IPS-11a (cell line): ENCODE results near the gene MAP2K1.
"Not testable (repeated sequence)": the region's sequence is repeated elsewhere in the genome, so short reads cannot be mapped to it uniquely, and the experiment has no call there.

Experiments
- H3K4me3 ChIP-seq: one replicate; pipeline ENCODE4 v1.5.1; 2013; ENCODE audit warnings: low read depth, low read length, control low read depth

The MAP2K1 gene

DNA sequence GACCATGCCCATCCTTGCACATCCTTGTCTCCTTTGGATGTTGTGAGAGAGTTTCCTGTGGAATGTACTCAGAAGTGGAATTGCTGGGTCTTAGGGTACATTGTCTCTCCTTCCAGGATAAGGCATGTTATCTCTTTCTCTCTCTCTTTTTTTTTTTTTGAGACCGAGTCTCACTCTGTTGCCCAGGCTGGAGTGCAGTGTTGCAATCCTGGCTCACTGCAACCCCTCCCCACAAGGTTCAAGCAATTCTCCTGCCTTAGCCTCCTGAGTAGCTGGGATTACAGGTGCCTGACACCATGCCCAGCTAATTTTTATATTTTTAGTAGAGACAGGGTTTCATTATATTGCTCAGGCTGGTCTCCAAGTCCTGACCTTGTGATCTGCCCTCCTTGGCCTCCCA is 6.3 kb downstream of the MAP2K1 start:
- H3K4me3 ChIP-seq, result not testable (repeated sequence)

DNA sequence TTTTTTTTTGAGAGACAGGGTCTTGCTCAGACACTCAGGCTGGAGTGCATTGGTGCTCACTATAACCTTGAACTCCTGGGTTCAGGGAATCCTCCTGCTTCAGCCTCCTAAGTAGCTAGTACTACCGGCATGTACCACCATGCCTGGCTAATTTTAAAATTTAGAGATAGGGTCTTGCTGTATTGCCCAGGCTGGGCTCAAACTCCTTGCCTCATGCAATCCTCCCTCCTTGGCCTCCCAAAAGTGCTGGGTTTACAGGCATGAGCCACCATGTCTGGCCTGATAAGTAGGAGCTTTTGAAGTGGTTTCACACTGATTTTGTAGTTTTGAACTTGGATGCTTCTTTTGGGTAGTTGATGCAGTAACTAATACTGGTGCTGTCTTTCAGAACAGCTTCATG is 7.8 kb downstream of the MAP2K1 start:
- H3K4me3 ChIP-seq, result no peak overlapping the region

DNA sequence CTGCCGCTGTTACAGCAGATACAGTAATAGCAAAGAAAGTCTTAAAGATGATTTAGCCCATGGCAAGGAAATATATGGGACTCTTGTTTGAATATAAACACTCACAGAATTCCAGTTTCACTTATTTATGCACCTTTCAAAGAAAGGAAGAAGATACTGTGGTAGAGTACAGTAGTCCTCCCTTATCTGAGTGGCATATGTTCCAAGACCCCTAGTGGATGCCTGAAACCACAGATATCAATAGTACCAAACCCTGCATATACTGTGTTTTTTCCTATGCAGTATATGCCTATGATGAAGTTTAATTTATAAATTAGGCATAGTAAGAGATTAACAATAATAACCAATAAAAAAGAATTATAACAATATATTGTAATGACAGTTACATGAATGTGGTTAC is 8.2 kb downstream of the MAP2K1 start:
- no peak overlapping the region for H3K4me3 ChIP-seq

DNA sequence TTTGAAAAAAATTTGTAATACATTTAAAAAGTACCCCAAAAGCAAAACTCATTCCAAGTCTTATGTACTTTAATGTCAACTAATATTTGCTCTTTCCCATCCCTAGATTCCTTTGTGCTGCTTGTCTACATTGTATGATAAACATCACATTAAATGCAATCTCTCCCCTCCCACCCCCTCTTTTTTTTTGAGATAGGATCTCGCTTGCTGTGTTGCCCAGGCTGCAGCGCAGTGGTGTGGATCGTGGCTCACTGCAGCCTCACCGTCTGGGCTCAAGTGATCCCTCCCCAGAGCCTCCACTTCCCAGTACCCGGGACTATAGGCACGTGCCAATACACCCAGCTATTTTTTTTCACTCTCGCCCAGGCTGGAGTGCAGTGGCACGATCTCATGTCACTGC is 12.6 kb downstream of the MAP2K1 start:
- H3K4me3 ChIP-seq, result no peak overlapping the region

DNA sequence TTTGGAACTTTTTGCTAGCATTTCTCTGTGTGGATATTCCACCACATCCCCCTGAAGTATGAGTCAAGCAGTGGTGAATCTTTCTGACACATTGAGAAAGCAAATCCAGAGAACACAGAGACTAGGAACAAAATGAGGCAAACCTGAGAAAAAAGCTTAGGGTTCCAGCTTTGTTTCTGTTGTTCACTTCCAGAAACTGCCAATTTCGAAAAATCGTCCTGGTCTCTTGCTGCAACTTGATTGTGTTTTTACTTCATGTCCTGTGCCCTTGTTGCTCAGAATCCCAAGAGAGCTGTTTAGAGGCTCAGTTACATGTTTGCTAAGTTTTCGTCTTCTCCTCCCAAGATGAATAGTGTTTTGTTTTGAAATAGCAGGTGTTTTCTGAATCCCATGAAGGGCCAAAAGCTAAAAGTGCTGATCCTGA is 13.7 kb downstream of the MAP2K1 start:
- H3K4me3 ChIP-seq, result no peak overlapping the region

DNA sequence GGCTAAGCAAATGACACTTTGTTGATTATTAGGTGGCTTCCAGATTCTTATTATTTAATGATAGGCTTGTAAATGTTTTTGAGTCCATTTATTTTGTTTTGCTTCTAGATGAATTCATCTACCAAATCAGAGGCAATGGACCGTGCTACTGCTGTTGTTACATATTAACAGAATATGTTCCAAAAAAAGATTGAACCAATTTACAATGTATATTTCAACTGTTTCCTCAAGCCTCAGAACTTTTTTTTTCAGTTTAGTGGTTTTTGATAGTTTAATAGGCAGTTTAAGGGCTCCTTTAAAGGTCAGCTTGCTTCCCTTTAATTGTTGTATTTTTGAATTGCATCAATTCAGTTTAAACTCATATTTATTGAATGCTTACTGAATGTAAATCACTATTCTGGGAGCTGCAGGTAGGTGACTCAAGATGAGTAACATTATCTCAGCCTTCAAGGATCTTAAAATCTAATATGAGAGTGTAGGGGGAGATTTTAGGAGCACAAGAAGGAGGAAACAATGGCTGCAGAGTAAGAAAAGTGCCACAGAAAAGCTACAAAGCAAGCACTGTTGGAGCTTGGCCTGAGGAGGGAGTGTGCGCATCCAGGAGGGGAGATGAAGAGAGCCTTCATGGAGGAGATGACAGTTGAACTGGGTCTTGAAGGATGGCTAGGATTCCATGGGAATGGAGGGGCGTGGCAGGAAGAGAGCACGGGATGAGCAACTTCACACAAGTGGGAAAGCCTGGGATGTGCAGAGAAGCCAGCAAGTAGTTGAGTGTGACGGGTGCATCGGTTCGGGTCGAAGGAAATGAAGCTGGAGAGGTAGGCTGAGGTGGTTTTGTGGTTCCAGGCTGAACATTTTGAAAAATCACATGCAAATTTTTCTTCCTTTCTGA is 14.7 kb downstream of the MAP2K1 start:
- no peak overlapping the region for H3K4me3 ChIP-seq

DNA sequence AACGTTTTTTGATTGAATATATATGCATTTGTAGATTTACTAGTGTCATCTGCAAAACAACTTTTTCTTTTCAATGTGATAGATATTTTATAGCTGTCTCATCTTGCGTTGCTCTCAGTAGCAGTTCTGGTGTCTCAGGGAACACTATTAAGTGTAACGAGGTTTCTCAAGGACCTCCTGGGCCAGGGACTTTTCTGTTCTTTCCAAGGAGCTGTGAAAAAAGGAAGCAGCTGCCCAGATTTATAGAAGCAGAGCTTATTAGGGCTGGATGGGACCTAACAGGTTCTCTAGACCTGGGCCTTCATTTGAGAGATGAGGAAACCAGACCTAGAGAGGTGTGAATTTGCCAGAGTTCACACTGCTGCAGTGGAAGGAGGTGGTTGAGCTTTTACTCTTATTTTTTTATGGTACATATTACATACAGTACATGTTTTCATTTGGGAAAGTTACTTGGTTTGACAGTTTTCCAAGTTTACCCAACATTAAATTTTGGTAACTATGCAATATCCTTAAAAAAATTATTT is 16.1 kb downstream of the MAP2K1 start:
- H3K4me3 ChIP-seq, result no peak overlapping the region

DNA sequence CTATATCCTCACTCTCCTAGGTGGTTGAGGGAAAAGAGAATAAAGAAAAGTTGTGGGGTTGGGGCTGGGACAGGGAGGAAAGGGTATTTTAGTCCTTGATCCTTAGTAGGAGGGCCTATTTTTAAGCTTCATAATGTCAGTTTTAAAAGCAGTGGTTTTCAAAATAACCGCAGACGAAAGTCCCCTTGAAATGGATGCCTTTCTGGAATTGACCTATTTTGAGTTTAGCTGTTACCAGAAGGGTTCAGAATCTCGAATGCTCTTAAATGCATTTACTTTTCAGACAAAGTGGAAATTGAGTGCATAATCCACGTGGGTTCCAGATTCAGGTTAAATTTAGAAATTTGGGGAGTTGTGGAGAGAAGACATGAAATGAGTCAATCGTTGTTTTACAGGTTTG is 16.6 kb downstream of the MAP2K1 start:
- no peak overlapping the region for H3K4me3 ChIP-seq

DNA sequence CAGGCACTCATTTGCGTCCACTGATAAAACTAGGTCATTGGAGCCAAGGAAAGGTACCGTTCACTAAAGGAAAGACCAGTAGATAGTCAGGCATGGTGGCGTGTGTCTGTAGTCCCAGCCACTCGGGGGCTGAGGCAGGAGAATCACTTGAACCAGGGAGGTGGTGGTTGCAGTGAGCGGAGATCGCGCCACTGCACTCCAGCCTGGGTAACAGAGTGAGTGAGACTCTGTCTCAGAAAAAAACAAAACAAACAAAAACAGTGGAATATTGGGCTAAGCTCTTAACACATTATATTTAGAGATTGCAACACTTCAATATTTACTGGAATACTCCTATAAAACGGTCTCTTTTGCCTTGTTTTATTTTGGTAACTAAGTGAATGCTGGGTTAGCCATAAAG is 17.4 kb downstream of the MAP2K1 start:
- H3K4me3 ChIP-seq, result no peak overlapping the region

DNA sequence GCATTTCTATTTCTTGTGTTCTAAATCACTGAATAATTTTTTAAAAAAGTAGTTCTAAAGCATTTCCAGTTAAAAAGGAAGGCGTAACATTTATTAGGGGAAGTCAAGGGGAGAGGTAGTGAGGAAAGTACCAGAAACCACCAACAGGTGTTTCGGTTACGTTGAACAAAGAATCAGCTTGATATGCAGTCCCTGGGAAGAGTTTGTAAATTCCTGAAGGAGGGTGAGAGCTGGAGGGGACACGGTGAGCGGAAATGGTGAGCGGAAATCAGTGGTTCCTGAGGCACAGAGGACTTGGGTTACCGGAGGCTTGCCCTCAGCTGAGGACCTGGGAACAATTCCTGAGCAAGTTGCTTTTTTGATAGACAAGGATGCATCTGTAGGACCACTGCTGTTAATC is 17.8 kb downstream of the MAP2K1 start:
- H3K4me3 ChIP-seq, result no peak overlapping the region

DNA sequence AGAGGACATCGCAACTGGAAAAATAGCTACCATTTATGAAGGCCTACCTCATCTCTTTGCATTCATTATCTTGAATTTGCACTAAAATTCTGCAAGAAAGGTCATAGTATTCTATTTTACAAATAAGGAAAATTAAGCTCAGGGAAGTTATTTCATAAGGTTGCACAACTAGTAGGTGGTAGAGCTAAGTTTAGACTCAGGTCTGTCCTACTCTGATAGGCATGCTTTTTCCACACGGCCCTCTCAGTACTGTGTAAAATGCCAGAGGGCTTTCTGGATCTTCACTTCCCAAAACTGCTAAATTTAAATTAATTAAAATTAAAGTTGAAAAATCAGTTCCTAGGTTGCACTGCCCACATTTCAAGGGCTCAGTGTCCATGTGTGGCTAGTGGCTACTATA is 18.3 kb downstream of the MAP2K1 start:
- H3K4me3 ChIP-seq, result no peak overlapping the region

DNA sequence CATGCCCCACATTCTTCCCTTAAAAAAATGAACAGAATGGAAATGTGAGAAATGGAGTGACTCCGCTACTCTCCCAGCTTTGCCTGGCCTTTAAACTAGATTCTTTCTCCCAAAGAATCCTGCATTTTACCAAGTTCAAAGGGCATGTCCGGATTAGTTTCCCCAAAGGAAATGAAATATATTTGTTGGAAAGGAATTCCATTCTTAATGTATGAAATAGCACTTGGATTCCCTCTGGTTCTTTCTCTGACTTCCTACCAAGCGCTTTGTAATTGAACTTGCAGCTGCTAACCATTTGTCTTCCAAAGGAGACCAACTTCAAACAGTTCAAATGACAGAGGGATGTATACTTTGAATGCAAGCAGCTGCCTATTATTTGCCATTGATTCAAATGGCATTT is 18.9 kb downstream of the MAP2K1 start:
- H3K4me3 ChIP-seq, result no peak overlapping the region

DNA sequence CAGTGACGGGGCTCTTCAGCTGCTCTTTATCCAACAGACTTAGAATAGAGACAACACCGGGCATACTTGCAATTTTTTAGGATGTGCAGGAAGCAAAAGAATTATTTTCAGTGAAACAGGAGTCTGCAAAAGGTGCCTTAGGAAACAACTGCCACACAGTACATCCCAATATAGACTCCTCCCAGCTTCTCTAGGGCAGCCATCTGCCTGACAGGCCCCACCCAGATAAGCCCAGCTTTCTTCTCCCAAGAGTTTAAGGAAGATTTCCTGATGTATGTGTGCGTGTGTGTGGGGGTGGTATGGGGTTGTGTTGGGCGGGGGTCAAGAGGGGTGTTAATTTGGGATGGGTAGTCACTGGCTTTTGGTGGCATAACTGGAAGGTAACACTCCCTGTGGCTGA is 21.5 kb downstream of the MAP2K1 start:
- H3K4me3 ChIP-seq, result no peak overlapping the region

DNA sequence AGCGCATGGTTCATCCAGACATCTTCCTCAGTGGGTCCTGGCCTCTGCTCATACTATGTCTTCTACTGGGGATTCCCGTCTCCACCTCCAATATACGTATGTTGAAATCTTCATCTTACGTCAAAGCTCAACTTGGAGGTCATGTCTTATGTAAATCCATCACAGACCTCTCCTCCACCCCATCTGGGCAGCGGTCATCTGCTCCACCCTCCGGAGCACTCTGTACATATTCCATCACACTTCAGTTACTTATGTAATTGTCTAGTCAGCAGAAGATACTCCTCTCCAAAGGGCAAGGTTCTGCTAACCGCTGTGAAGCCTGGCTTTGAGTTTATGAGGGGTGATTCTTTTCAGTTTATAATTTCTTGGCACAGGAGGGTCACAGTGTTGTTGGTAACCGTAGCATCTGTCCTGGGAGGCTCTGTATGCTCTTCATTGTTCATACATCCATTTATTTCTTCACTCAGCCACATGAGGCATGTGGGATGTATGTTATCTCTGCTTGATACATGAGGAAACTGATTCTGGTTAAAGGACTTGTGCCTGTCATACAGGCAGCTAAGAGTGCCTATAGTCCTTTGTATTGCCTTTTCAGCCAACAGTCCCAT is 22.1 kb downstream of the MAP2K1 start:
- H3K4me3 ChIP-seq, result no peak overlapping the region

DNA sequence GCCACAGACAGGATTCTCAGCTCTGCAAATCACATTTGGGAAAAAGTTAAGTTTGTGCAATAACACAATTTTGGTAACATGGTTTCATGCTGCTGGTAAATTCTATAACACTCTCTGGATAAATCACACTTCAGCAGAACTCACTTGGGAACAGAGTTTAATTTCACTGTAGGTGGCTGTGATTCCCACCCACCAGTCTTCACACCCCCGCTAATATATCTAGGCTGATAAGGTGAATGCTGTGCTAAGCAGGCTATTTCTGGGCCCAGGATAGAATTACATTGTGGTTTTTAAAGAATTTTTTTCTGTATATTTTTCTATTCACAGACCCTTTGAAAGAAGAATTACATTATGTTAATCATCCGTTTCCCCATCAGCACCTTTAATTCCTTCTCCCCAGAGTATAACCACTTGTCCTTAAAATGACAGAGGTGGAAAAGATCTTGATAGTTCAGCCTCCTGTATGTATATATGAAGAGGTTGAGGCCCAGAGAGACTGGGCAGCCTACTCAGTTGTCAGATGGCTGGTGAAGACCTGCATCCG is 22.9 kb downstream of the MAP2K1 start:
- no peak overlapping the region for H3K4me3 ChIP-seq

DNA sequence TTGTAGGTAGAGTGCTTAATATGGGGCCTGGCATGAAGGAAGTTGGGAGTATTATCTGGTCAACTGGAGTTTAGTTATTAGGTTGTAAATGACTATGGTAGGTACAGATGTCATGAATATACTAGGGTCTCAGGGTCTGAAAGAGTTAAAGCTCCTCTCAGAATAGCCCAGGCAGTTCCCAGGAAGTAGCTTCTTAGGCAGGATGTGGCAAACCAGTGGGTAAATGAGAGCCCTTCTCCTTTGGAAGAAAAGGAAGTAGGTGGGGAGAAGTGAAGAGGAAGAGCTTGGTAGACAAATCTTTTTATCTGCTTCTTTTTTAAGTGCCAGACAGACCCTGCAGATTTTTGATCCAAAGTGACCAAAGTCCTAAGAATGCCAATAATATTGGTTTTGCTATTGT is 24.5 kb downstream of the MAP2K1 start:
- no peak overlapping the region for H3K4me3 ChIP-seq

DNA sequence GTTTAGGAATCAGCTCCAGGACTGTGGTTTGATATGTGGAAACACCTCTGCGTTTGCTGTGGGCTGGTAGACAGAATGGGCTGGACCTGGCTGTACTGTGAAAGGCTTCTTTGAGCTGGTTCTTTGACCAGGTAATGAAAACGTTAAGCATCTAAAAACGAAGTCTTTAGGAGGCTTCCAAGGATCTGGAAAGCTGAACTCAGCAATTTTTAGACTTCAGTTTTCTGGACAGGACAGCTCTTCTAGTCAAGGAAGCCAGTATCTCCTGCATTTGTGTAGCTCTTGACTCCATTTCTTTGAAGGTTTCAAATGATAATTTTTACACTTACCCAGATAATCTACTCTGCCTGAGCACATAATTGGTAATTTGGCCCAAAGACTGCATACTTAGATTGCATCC is 25.5 kb downstream of the MAP2K1 start:
- no peak overlapping the region for H3K4me3 ChIP-seq

DNA sequence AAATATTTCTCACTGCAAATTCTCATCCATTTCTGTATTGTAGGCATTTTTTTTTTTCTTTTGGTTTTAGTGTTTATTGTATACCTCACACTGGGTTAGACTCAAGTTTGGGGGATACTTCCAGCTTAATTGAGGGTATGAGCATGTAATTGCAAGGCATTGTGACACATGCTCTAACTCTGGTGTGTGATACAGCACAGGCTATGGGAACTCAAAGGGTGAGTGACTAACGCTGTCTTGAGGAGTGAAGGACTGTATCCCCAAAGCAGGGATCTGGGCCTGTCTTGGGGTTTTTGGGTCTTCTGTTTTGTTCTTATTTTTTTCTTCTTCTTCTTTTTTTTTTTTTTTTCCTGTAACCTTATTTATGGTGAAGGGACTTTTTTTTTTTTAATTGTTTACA is 26.9 kb downstream of the MAP2K1 start:
- H3K4me3 ChIP-seq, result no peak overlapping the region

DNA sequence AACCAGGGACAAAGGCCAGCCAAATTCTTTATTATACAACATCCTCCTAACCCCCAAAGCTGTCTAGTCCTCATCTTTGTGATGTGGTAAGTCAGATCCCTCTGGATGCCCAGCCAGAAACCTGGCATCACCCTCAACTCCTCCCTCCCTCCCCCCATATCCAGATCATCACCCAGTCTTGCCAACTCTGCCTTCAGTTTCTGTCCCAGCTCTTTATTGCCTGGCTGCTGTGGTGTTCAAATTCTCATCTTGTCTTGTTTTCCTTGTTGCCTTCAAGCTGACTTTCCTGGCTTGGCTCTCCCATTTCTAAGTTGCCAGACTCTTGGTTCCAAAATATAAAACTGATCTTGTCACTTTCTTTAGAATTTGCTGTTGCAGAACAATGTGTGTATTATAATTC is 28.6 kb downstream of the MAP2K1 start:
- H3K4me3 ChIP-seq, result no peak overlapping the region

DNA sequence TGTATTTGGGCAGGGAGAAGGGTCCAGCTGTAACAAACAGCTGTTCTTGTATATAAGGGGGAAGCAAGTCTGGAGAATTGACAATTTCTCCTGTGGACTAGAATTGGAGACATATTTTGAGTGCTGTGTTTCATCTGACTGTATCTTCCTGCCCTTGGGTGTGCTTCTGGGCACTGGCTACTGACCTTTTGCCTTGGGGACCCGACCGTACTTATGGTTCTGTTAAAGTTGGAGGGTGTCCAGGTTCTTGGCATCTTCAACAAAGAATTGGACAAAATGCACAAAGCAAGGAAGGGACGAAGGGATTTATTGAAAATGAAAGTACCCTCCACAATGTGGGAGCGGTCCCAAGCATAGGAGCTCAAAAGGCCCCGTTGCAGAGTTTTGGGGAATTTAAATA is 31.0 kb downstream of the MAP2K1 start:
- H3K4me3 ChIP-seq, result no peak overlapping the region

DNA sequence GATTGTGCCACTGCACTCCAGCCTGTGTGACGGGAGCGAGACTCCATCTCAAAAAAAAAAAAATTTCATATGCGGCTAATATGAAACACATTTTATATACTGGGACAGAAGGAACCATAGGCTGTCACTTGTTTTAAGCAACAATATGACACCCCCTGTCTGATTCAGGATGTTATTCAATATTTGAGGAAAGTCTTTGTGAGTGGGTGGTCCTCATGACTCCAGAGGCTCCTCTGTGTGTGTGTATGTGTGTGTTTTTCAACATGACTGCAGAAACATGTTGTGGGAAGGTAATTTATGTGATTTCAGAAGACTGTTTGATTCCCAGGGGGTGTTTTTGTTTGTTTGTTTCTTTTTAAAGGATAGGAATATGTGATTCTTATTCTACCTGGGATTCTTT is 32.8 kb downstream of the MAP2K1 start:
- no peak overlapping the region for H3K4me3 ChIP-seq

DNA sequence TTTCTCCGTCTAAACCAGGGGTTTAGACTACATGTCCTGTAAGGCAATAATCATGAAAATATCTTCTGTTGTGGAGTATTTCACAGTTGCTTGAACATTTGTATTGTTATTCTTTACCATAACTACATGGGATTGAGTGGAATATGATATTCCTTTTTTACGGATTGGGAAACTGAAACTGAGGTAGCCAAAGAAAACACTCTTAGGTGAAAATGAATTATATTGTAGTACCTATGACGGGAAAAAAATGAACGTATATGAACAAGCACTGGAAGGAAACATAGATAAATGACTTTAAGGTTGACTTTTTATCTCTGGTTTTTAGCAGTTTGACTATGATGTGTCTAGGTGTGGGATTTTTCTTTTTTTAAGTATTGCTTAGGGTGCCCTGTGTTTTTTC is 35.6 kb downstream of the MAP2K1 start:
- no peak overlapping the region for H3K4me3 ChIP-seq
